Erythroblast (primary cell): Measurements from ENCODE around the gene RPA1.

ENCODE experiments used
- GATA1 ChIP-seq: IDR thresholded peaks from 2 replicates; pipeline ENCODE4 v1.6.1; 2011; ENCODE audit warnings: low read depth, mild to moderate bottlenecking, control low read depth, low read length, moderate library complexity
- POLR2A ChIP-seq: IDR thresholded peaks from 2 replicates; pipeline ENCODE4 v1.6.1; 2011; ENCODE audit warnings: mild to moderate bottlenecking, low read length

- TF ChIP-seq POLR2A, result no peak
- TF ChIP-seq GATA1, result no peak
Measured at GRCh38 chr17:1947743-1948516, 118.1 kb downstream of the RPA1 start.
